WERI-Rb-1 (cell line): Measurements from ENCODE around the gene TCF15.

Source experiments
- DNase-seq: peaks from one replicate; pipeline ENCODE4 v3.0.0-alpha.2; 2020
- H3K27ac ChIP-seq: fragments of 250-450 bp; sonication (Bioruptor Pico); 2 replicates; pipeline ENCODE4 v1.5.1; 2020; ENCODE audit warnings: mild to moderate bottlenecking, moderate library complexity
- H3K27me3 ChIP-seq: fragments of 250-450 bp; sonication (Bioruptor Pico); 2 replicates; pipeline ENCODE4 v1.5.1; 2021; ENCODE audit warnings: mild to moderate bottlenecking, low read depth, moderate library complexity; ENCODE audit not compliant: insufficient read depth, severe bottlenecking
- H3K36me3 ChIP-seq: fragments of 250-450 bp; sonication (Bioruptor Pico); 2 replicates; pipeline ENCODE4 v1.5.1; 2020; ENCODE audit warnings: mild to moderate bottlenecking, moderate library complexity
- H3K4me3 ChIP-seq: 2 replicates; pipeline ENCODE4 v1.5.1; 2011; ENCODE audit warnings: low read depth, mild to moderate bottlenecking, control low read depth, low read length
- H3K9me3 ChIP-seq: fragments of 250-450 bp; sonication (Bioruptor Pico); 2 replicates; pipeline ENCODE4 v1.5.1; 2021; ENCODE audit warnings: mild to moderate bottlenecking, moderate library complexity; ENCODE audit not compliant: severe bottlenecking
- TF ChIP-seq, protein P1 (sequence below): IDR thresholded peaks from 2 replicates; pipeline ENCODE4 v1.5.1; 2011; ENCODE audit warnings: low read depth, mild to moderate bottlenecking, control low read depth, inconsistent platforms, low read length

The TCF15 gene

DNA sequence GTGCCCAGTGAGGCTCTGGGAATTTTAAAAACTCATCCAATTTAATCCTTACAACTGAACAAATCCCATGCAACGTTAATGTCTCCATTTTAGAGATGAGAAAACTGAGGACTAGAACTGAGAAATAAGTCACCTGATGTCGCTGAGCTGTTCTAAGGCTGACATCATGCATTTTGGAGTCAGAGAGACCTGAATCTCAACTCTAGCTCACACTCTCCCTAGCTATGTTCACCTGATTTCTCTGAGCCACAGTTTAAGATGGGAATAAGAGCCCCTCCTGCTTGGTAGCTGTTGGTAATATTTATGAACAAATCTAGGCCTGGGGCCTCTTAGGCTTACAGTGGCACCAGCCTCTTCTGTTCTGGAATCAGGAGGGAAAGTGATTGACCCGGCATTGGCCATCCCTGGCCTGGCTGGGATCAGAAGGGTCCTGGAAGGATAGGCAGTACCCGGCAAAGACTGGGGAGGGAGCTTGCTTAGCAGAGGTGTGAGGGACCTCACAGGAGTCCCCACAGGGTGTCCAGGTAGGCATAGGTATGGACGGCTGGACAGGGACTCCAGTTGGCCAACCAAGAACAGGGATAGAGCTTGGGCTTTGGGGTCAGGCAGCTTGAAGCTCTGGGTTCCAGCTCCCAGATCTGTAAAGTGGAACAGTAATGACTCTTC, 47.7 kb downstream of the TCF15 start:
- DNase-seq = no peak
- TF ChIP-seq, protein P1, sequence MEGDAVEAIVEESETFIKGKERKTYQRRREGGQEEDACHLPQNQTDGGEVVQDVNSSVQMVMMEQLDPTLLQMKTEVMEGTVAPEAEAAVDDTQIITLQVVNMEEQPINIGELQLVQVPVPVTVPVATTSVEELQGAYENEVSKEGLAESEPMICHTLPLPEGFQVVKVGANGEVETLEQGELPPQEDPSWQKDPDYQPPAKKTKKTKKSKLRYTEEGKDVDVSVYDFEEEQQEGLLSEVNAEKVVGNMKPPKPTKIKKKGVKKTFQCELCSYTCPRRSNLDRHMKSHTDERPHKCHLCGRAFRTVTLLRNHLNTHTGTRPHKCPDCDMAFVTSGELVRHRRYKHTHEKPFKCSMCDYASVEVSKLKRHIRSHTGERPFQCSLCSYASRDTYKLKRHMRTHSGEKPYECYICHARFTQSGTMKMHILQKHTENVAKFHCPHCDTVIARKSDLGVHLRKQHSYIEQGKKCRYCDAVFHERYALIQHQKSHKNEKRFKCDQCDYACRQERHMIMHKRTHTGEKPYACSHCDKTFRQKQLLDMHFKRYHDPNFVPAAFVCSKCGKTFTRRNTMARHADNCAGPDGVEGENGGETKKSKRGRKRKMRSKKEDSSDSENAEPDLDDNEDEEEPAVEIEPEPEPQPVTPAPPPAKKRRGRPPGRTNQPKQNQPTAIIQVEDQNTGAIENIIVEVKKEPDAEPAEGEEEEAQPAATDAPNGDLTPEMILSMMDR = no peak
- H3K27me3 ChIP-seq = no peaks in the 10 kb centered on the region
- no peaks in the 10 kb centered on the region for H3K9me3 ChIP-seq
- H3K36me3 ChIP-seq = no peaks in the 10 kb centered on the region
- no peak overlapping the region for H3K4me3 ChIP-seq
- H3K27ac ChIP-seq = no peak overlapping the region

- no peak overlapping the region for H3K4me3 ChIP-seq
- H3K9me3 ChIP-seq = no peaks in the 10 kb centered on the region
- H3K27ac ChIP-seq = no peak overlapping the region
- no peaks in the 10 kb centered on the region for H3K27me3 ChIP-seq
- H3K36me3 ChIP-seq = no peaks in the 10 kb centered on the region
- DNase-seq = peak; percentile 82
- TF ChIP-seq, protein P1 = peak; percentile 99
These were observed 48.5 kb downstream of the TCF15 start for GRCh38 chr20:561437-562231.

GRCh38 chr20:560680-561079, 49.4 kb downstream of the TCF15 start:
- TF ChIP-seq, protein P1 = peak; percentile 41; the same call in 1 of the 2 replicates
- DNase-seq = no peak
- no peaks in the 10 kb centered on the region for H3K9me3 ChIP-seq
- H3K4me3 ChIP-seq = no peak overlapping the region
- H3K27ac ChIP-seq = no peak overlapping the region
- H3K36me3 ChIP-seq = no peaks in the 10 kb centered on the region
- H3K27me3 ChIP-seq = no peaks in the 10 kb centered on the region

- TF ChIP-seq, protein P1 = no peak
- Histone ChIP-seq H3K4me3 (no peak overlapping the region), H3K36me3 (no peaks in the 10 kb centered on the region), H3K27me3 (no peaks in the 10 kb centered on the region), H3K9me3 (no peaks in the 10 kb centered on the region), H3K27ac (no peak overlapping the region)
- DNase-seq = no peak
These were observed 52.0 kb downstream of the TCF15 start for GRCh38 chr20:558117-558516.

GRCh38 chr20:556984-557383, 53.1 kb downstream of the TCF15 start:
- no peak for DNase-seq
- Histone ChIP-seq H3K27me3 (no peaks in the 10 kb centered on the region), H3K9me3 (no peaks in the 10 kb centered on the region), H3K36me3 (no peaks in the 10 kb centered on the region), H3K4me3 (no peak overlapping the region), H3K27ac (no peak overlapping the region)
- TF ChIP-seq, protein P1 = no peak
